BLaER1 (cell line): ENCODE results near the gene CELF4.

Experiments
- H3K27ac ChIP-seq: shearing (Covaris generic); formaldehyde crosslinking; 2 replicates; pipeline ENCODE4 v1.8.1; 2022
- H3K27me3 ChIP-seq: shearing (Covaris generic); formaldehyde crosslinking; 2 replicates; pipeline ENCODE4 v1.8.1; 2022
- H3K36me3 ChIP-seq: shearing (Covaris generic); formaldehyde crosslinking; 2 replicates; pipeline ENCODE4 v1.8.1; 2022
- H3K4me1 ChIP-seq: shearing (Covaris generic); formaldehyde crosslinking; 2 replicates; pipeline ENCODE4 v1.8.1; 2022
- H3K4me2 ChIP-seq: shearing (Covaris generic); formaldehyde crosslinking; 2 replicates; pipeline ENCODE4 v1.8.1; 2022
- H3K4me3 ChIP-seq: shearing (Covaris generic); formaldehyde crosslinking; 2 replicates; pipeline ENCODE4 v1.8.1; 2022
- H3K9ac ChIP-seq: shearing (Covaris generic); formaldehyde crosslinking; 2 replicates; pipeline ENCODE4 v1.8.1; 2022
- H3K9me3 ChIP-seq: shearing (Covaris generic); formaldehyde crosslinking; 2 replicates; pipeline ENCODE4 v1.8.1; 2022
- H4K20me1 ChIP-seq: shearing (Covaris generic); formaldehyde crosslinking; 2 replicates; pipeline ENCODE4 v1.8.1; 2022
- Cebpa-rat ChIP-seq: shearing (Covaris generic); IDR thresholded peaks from 2 replicates; pipeline ENCODE4 v1.8.1; 2022

The CELF4 gene

DNA sequence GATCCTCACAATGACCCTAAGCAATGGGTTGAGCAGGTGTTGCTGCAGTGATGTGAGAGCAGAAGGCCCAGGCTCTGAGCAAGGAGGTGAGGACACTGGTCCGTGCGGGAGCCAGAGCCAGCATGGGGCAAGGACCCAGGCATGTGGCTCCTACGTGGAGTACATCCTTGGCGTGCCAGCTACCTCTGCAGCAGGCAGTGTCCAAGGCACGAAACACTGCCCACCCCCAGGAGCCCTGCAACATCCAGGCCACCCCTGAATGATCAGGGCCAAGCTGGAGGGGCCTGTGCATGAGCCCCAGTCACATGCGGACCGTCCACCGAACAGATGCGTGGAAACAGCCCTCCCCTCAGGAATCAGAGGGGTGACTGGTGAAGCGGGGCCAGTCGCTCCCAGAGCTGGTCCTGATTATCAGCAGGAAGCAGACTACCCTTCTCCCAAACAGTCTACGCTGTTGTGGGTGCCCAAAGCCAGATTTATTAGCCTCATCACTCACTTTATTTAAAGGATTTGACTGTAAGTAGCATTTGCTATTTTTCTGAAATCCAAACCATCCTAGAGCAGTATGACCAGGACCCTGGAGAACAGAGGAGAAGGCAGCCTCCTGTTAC is 16.8 kb downstream of the CELF4 start:
- no peak for TF ChIP-seq Cebpa-rat
- H3K4me2 ChIP-seq = no peak overlapping the region
- no peak overlapping the region for H3K27ac ChIP-seq
- H3K9me3 ChIP-seq = no peaks in the 10 kb centered on the region
- no peaks in the 10 kb centered on the region for H3K36me3 ChIP-seq
- peaks cover 48% of the 10 kb centered on the region for H3K4me1 ChIP-seq
- no peaks in the 10 kb centered on the region for H3K27me3 ChIP-seq
- H3K9ac ChIP-seq = no peak overlapping the region
- H4K20me1 ChIP-seq = no peaks in the 10 kb centered on the region
- H3K4me3 ChIP-seq = no peak overlapping the region

- no peaks in the 10 kb centered on the region for H3K36me3 ChIP-seq
- no peak overlapping the region for H3K4me2 ChIP-seq
- no peak overlapping the region for H3K9ac ChIP-seq
- no peaks in the 10 kb centered on the region for H3K9me3 ChIP-seq
- no peak overlapping the region for H3K27ac ChIP-seq
- H3K4me3 ChIP-seq = no peak overlapping the region
- H4K20me1 ChIP-seq = no peaks in the 10 kb centered on the region
- H3K27me3 ChIP-seq = no peaks in the 10 kb centered on the region
- no peak for TF ChIP-seq Cebpa-rat
- peaks cover 39% of the 10 kb centered on the region for H3K4me1 ChIP-seq
Measured at GRCh38 chr18:37547196-37547827, 18.3 kb downstream of the CELF4 start.

DNA sequence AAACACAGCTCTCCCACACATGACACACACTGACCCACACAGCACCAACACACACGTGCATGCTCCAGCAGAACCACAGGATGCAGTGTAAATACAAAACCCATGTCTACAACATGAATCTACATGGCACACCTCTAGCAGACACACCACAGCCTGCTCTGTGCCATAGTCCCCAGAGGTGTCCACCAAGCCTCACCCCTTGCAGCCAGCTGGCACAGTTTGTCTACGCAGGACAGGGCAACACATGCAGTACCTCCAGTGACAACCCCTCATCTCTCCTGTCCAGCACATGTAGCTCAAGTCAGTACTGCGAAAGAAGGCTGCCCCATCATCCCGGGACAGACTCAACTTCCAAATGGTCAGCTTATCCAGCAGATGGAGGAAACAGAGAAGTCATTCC is 18.9 kb downstream of the CELF4 start:
- TF ChIP-seq Cebpa-rat = no peak
- Histone ChIP-seq H4K20me1 (no peaks in the 10 kb centered on the region), H3K27me3 (no peaks in the 10 kb centered on the region), H3K27ac (no peak overlapping the region), H3K4me2 (no peak overlapping the region), H3K9ac (no peak overlapping the region), H3K9me3 (no peaks in the 10 kb centered on the region), H3K4me3 (no peak overlapping the region), H3K36me3 (no peaks in the 10 kb centered on the region), H3K4me1 (peaks cover 36% of the 10 kb centered on the region)

DNA sequence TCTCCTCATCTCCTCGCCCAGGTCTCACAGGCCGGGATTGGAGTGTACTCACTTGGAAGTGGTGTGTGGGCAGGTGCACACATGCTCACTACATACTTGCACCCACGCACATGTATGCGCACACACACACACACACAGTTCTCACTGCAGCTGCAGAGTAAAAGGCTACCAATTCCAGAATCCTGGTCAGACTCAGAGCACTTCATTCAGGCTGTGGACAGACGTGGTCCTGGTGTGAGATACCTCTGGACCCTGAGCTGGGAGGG is 19.4 kb downstream of the CELF4 start:
- H3K4me1 ChIP-seq = peaks cover 36% of the 10 kb centered on the region
- H3K9ac ChIP-seq = no peak overlapping the region
- no peaks in the 10 kb centered on the region for H3K36me3 ChIP-seq
- H4K20me1 ChIP-seq = no peaks in the 10 kb centered on the region
- no peaks in the 10 kb centered on the region for H3K27me3 ChIP-seq
- H3K4me2 ChIP-seq = no peak overlapping the region
- no peaks in the 10 kb centered on the region for H3K9me3 ChIP-seq
- no peak overlapping the region for H3K27ac ChIP-seq
- no peak for TF ChIP-seq Cebpa-rat
- H3K4me3 ChIP-seq = no peak overlapping the region

- H3K9me3 ChIP-seq = no peaks in the 10 kb centered on the region
- no peak overlapping the region for H3K4me3 ChIP-seq
- H3K4me2 ChIP-seq = peak overlapping the region; percentile 75
- H3K9ac ChIP-seq = no peak overlapping the region
- H3K36me3 ChIP-seq = no peaks in the 10 kb centered on the region
- 0 out of 2 replicates have a peak overlapping the region, but pooled peaks have one; percentile 5 for H3K27ac ChIP-seq
- no peak for TF ChIP-seq Cebpa-rat
- no peaks in the 10 kb centered on the region for H4K20me1 ChIP-seq
- H3K4me1 ChIP-seq = peaks cover 36% of the 10 kb centered on the region
- H3K27me3 ChIP-seq = no peaks in the 10 kb centered on the region
Measured at GRCh38 chr18:37545461-37546271, 19.9 kb downstream of the CELF4 start.

DNA sequence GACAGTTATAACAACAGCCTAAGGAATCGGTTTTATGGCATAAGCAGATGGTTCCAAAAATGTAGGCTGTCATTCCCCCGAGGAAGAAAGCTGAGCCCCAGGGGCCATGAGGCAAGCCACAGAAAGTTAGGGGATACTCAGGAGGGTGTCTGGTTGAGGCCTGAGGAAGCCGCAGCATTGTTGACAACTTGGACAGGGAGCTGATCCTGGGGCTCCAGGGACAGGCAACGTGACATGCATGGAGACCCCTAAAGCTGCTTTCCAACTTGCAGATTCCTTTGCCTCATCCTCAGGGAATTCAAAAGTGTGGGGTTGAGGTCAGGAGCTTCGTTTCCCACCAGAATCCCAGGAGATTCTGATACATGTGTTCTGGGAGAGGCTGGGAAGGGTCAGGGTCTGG is 20.9 kb downstream of the CELF4 start:
- no peak overlapping the region for H3K4me3 ChIP-seq
- H3K9ac ChIP-seq = no peak overlapping the region
- peaks cover 1% of the 10 kb centered on the region; the same call in 1 of the 2 replicates for H3K27me3 ChIP-seq
- no peaks in the 10 kb centered on the region for H3K9me3 ChIP-seq
- H3K36me3 ChIP-seq = no peaks in the 10 kb centered on the region
- peak overlapping the region; percentile 75 for H3K4me2 ChIP-seq
- peaks cover 36% of the 10 kb centered on the region for H3K4me1 ChIP-seq
- 0 out of 2 replicates have a peak overlapping the region, but pooled peaks have one; percentile 32 for H3K27ac ChIP-seq
- H4K20me1 ChIP-seq = no peaks in the 10 kb centered on the region
- no peak for TF ChIP-seq Cebpa-rat

GRCh38 chr18:37544217-37544616 is 21.4 kb downstream of the CELF4 start:
- H3K9ac ChIP-seq = no peak overlapping the region
- no peaks in the 10 kb centered on the region for H3K9me3 ChIP-seq
- H4K20me1 ChIP-seq = no peaks in the 10 kb centered on the region
- TF ChIP-seq Cebpa-rat = no peak
- H3K27ac ChIP-seq = no peak overlapping the region
- H3K4me1 ChIP-seq = peaks cover 36% of the 10 kb centered on the region
- no peak overlapping the region for H3K4me3 ChIP-seq
- no peaks in the 10 kb centered on the region for H3K36me3 ChIP-seq
- peak overlapping the region; percentile 75 for H3K4me2 ChIP-seq
- peaks cover 6% of the 10 kb centered on the region; the same call in 1 of the 2 replicates for H3K27me3 ChIP-seq

- no peak overlapping the region for H3K9ac ChIP-seq
- no peaks in the 10 kb centered on the region for H4K20me1 ChIP-seq
- H3K4me2 ChIP-seq = peak overlapping the region; percentile 75
- peaks cover 36% of the 10 kb centered on the region for H3K4me1 ChIP-seq
- H3K27ac ChIP-seq = no peak overlapping the region
- H3K36me3 ChIP-seq = no peaks in the 10 kb centered on the region
- H3K4me3 ChIP-seq = no peak overlapping the region
- no peak for TF ChIP-seq Cebpa-rat
- H3K27me3 ChIP-seq = peaks cover 15% of the 10 kb centered on the region
- no peaks in the 10 kb centered on the region for H3K9me3 ChIP-seq
Measured at GRCh38 chr18:37543321-37543720, 22.3 kb downstream of the CELF4 start.

DNA sequence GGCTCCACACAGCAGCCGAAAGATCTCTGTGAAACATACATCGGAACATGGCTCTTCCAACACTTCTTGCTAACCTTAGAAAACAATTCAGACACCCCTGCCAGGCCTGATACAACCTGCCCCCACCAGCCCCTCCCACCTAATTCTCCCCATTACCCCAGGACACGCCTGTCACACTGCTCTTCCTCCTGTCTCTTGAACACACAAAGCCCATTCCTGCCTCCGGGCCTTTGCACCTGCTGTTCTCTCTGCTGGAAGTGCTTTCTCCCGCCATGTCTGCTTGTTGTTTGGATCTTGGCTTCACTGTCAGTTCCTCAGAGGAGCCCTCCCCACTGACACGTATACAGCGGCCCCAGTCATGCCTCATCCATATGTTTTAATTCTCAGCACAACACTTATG is 24.1 kb downstream of the CELF4 start:
- peaks cover 20% of the 10 kb centered on the region for H3K27me3 ChIP-seq
- H3K9ac ChIP-seq = no peak overlapping the region
- H3K4me1 ChIP-seq = peaks cover 49% of the 10 kb centered on the region
- H4K20me1 ChIP-seq = no peaks in the 10 kb centered on the region
- no peak overlapping the region for H3K27ac ChIP-seq
- no peaks in the 10 kb centered on the region for H3K9me3 ChIP-seq
- no peak for TF ChIP-seq Cebpa-rat
- no peak overlapping the region for H3K4me3 ChIP-seq
- H3K4me2 ChIP-seq = no peak overlapping the region
- no peaks in the 10 kb centered on the region for H3K36me3 ChIP-seq
